ENCODE measurements around the gene CAPG. TPM values are rescaled to one million over a fixed set of nuclear protein-coding genes. Genes with fewer than 3 reads are reported as not detected.

The CAPG gene
- total RNA-seq, 2 donors from 2014 or later: 80.7 to 96.1 TPM

DNA sequence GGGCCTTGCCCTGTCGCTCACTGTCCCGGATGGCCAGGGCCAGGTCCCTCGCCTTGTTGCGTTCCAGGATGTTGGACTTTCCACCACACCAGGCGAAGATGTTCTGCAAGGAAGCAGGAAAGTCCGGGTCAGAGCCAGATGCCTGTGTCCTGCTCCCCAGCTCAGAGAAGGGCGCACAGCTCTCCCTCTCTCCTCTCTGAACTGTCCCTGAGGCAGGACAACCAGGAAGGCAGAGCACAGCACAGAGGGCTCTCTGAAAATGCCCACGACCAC is 11.0 kb downstream of the CAPG start:
- Histone ChIP-seq H3K4me1 (replicated peaks) (peaks cover 19% of the 10 kb centered on the region), H3K36me3 (no peaks in the 10 kb centered on the region), H3K27me3 (replicated peaks; ENCODE audit: insufficient read depth) (no peaks in the 10 kb centered on the region), H3K9me3 (no peaks in the 10 kb centered on the region), H3K27ac (peak overlapping the region in 1 of 2 donors; percentile 83), H3K4me3 (no peak overlapping the region)
- no peak for DNase-seq (ENCODE audit: low spot score)
- 91% methylated on average over 8 of the region's 8 CpGs for WGBS
- intact Hi-C loops (cut with DNase I): no loop called here
- TF ChIP-seq POLR2AphosphoS5 (IDR thresholded peaks at IDR 0.05) (no peak), POLR2A (IDR thresholded peaks at IDR 0.05) (no peak)
- TF ChIP-seq, protein P1, sequence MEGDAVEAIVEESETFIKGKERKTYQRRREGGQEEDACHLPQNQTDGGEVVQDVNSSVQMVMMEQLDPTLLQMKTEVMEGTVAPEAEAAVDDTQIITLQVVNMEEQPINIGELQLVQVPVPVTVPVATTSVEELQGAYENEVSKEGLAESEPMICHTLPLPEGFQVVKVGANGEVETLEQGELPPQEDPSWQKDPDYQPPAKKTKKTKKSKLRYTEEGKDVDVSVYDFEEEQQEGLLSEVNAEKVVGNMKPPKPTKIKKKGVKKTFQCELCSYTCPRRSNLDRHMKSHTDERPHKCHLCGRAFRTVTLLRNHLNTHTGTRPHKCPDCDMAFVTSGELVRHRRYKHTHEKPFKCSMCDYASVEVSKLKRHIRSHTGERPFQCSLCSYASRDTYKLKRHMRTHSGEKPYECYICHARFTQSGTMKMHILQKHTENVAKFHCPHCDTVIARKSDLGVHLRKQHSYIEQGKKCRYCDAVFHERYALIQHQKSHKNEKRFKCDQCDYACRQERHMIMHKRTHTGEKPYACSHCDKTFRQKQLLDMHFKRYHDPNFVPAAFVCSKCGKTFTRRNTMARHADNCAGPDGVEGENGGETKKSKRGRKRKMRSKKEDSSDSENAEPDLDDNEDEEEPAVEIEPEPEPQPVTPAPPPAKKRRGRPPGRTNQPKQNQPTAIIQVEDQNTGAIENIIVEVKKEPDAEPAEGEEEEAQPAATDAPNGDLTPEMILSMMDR (IDR thresholded peaks at IDR 0.05): no peak

DNA sequence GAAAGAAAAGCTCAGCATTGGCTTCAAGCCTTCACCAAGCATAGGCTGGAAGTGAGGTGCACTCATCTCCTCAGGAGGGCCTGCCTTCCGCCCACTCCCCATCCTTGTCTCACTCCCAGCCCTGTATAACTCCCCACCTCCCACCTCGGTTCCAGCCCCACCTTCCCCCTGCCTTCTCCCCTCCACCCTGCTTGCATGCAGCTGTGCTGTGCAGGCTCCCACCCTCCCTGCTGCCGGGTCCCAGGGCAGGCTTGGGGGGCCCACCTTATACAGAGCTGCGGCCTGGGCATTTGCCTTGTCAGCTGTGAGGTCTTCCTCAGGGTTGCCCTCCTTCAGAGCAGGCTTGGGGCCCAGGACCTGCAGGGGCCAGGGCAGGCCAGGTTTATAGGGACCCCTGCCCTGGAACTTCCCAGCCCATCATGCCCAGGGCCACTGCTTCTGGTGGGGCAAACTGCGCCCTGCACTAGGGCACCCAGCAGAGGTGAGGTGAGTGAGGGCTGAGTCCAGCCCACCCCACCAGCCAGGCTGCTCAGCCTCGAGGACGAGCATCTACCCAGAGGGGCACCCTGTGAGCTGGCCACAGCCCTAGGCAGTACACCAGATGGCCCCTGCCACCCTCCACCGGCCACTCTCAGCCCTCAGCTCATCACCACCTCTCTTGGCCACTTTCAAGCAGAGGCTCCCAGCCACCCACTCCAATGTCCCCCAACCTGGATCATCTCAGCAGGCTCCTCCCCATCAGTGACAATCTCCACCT is 11.6 kb downstream of the CAPG start:
- Histone ChIP-seq H3K36me3 (no peaks in the 10 kb centered on the region), H3K4me1 (replicated peaks) (peaks cover 21% of the 10 kb centered on the region), H3K27me3 (replicated peaks; ENCODE audit: insufficient read depth) (no peaks in the 10 kb centered on the region), H3K4me3 (no peak overlapping the region), H3K9me3 (no peaks in the 10 kb centered on the region), H3K27ac (peak overlapping the region; percentile 83 to 87)
- 68% methylated on average over 8 of the region's 8 CpGs for WGBS
- DNase-seq (ENCODE audit: low spot score): no peak
- intact Hi-C loops (cut with DNase I): no loop called here
- TF ChIP-seq, protein P1 (IDR thresholded peaks at IDR 0.05): no peak
- TF ChIP-seq POLR2AphosphoS5 (IDR thresholded peaks at IDR 0.05) (no peak), POLR2A (IDR thresholded peaks at IDR 0.05) (no peak)

DNA sequence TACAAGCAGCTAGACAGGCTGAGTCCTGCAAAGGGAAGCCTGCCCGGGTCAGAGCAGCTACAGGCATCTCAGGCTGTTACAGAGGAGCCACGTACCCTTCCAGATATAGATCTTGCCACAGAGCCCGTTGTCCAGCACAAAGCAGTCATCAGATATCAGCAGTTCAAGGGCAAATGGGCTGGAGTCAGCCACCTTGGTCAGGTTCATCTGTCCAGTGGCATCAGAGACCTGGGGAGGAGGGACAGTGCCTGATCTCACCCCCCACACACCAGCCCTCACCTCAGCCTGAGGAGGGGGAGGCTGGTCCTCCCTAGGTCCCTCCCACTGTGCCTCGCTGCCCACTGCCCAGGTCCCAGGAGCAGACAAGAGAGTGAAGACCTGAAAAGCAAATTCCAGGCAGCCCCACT is 12.2 kb downstream of the CAPG start:
- H3K27me3 ChIP-seq (replicated peaks; ENCODE audit: insufficient read depth): no peaks in the 10 kb centered on the region
- H3K36me3 ChIP-seq: no peaks in the 10 kb centered on the region
- H3K4me1 ChIP-seq (replicated peaks): peaks cover 21% of the 10 kb centered on the region
- WGBS: 43% methylated on average over 4 of the region's 4 CpGs
- no peak overlapping the region for H3K4me3 ChIP-seq
- intact Hi-C loops (cut with DNase I): no loop called here
- DNase-seq (ENCODE audit: low spot score): peak; percentile 50
- TF ChIP-seq, protein P1 (IDR thresholded peaks at IDR 0.05): no peak
- TF ChIP-seq POLR2A (IDR thresholded peaks at IDR 0.05): no peak
- no peaks in the 10 kb centered on the region for H3K9me3 ChIP-seq
- peak overlapping the region; percentile 83 to 87 for H3K27ac ChIP-seq

DNA sequence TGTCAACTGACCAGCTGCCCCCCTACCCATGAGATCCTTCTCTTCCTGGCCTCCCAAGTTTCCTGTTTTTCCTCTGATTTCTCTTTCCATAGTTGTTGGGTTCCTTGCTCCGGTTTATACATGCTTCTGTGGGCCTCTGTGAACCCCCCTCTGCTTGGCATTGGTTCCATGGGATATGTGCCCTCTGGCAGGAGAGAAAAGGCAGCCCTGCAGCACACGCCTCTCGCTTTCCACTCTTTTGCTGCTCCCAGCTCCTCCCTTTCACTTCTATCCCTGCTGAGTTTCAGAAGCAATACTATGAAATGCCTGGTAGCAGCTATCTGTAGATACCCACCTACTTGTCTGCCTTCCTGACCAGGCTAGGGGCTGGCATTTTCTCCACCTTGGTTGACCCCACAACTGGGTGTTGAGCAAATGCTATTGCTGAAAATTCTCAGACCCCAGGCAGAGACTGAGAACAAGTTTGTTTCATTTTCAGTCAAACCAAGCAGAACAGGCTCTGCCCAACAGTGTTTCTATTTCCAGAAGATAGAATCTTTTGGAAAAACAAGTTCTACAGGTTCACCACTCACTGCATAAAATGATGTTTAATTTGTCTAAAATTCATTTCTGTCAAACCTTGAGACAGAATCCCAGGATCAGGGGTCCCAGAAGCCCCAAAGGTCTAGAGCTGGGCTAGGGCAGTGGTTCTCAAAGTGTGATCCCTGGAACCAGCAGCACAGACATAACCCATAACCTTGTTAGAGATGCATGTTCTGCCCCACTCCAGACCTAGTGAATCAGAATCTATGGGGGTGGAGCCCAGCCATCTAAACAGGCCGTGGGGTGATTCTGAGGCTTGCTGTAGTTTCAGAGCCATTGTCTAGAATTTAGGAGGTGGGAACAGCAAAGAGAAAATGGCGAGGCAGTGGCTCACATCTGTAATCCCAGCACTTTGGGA is 13.4 kb downstream of the CAPG start:
- TF ChIP-seq POLR2A (IDR thresholded peaks at IDR 0.05): no peak
- TF ChIP-seq POLR2AphosphoS5 (IDR thresholded peaks at IDR 0.05): peak; percentile 72
- Histone ChIP-seq H3K9me3 (no peaks in the 10 kb centered on the region), H3K27ac (peak overlapping the region; percentile 83 to 87), H3K4me3 (peak overlapping the region; percentile 16 to 26), H3K27me3 (replicated peaks; ENCODE audit: insufficient read depth) (no peaks in the 10 kb centered on the region), H3K36me3 (no peaks in the 10 kb centered on the region), H3K4me1 (replicated peaks) (peaks cover 21% of the 10 kb centered on the region)
- peak; percentile 51 for DNase-seq (ENCODE audit: low spot score)
- 27% methylated on average over 5 of the region's 5 CpGs for WGBS
- intact Hi-C loops (cut with DNase I): no loop called here

DNA sequence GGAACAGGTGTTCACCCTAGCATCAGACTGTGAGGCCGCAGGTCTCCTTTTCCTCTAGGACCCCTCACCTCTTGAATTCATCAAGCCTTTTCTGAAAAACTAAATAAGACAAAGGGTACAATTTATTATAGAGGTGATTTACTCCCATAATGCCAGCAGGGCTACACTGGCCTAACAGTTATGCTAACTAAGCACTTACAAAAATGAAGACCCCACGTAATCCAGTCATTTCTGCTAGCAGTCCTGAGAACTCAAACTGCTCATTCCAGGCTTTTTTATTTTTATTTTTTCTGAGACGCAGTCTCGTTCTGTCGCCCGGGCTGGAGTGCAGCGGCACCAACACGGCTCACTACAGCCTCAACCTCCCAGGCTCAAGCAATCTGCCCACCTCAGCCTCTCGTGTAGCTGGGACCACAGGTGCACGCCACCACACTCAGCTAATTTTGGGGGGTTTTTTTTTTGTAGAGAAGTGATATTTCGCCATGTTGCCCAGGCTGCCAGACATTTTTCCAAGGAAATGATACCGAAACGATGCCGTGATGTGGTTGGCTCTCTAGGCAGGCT is 14.2 kb downstream of the CAPG start:
- TF ChIP-seq POLR2AphosphoS5 (IDR thresholded peaks at IDR 0.05) (no peak), POLR2A (IDR thresholded peaks at IDR 0.05) (no peak)
- TF ChIP-seq, protein P1 (IDR thresholded peaks at IDR 0.05): no peak
- no peak for DNase-seq (ENCODE audit: low spot score)
- H3K27ac ChIP-seq: peak overlapping the region; percentile 83 to 87
- no peaks in the 10 kb centered on the region for H3K9me3 ChIP-seq
- no peaks in the 10 kb centered on the region for H3K36me3 ChIP-seq
- H3K27me3 ChIP-seq (replicated peaks; ENCODE audit: insufficient read depth): no peaks in the 10 kb centered on the region
- H3K4me1 ChIP-seq (replicated peaks): peaks cover 21% of the 10 kb centered on the region
- peak overlapping the region; percentile 16 to 26 for H3K4me3 ChIP-seq
- WGBS: 46% methylated on average over 14 of the region's 14 CpGs
- intact Hi-C loops (cut with DNase I): no loop called here
